T-helper 1 cell treated with Interleukin-12 subunit alpha and Interleukin-12 subunit beta and Interleukin-4 antibody, amounts not matched to agents 30 μg/mL and 1 μg/mL, for 36 hours (primary cell): ENCODE results near the gene TM4SF5.

ENCODE experiments used
- H3K27ac Mint-ChIP-seq: one replicate; pipeline ENCODE4 v1.8.0; 2021; ENCODE audit warnings: mild to moderate bottlenecking, mixed read lengths
- H3K27me3 Mint-ChIP-seq: one replicate; pipeline ENCODE4 v1.8.0; 2021; ENCODE audit warnings: low read depth, mixed read lengths
- H3K36me3 Mint-ChIP-seq: one replicate; pipeline ENCODE4 v1.8.0; 2021; ENCODE audit warnings: low read depth, mixed read lengths
- H3K4me1 Mint-ChIP-seq: one replicate; pipeline ENCODE4 v1.8.0; 2021; ENCODE audit warnings: low read depth, mixed read lengths
- H3K4me3 Mint-ChIP-seq: one replicate; pipeline ENCODE4 v1.8.0; 2021; ENCODE audit warnings: mild to moderate bottlenecking, moderate library complexity, mixed read lengths
- H3K9me3 Mint-ChIP-seq: one replicate; pipeline ENCODE4 v1.8.0; 2021; ENCODE audit warnings: mixed read lengths

Gene TM4SF5

GRCh38 chr17:4771519-4772234 lies at the start of gene TM4SF5:
Gene TM4SF5 (plus strand): TSS chr17:4771886. CDS start chr17:4771923, 37 bp downstream.
- peaks cover 15% of the 10 kb centered on the region for H3K4me1 Mint-ChIP-seq
- no peak within 1 kb of the TSS for H3K4me3 Mint-ChIP-seq
- peaks cover 22% of the 10 kb centered on the region for H3K27me3 Mint-ChIP-seq
- peak within 1 kb of the TSS; percentile 39 for H3K27ac Mint-ChIP-seq
- no peaks in the 10 kb centered on the region for H3K9me3 Mint-ChIP-seq
- H3K36me3 Mint-ChIP-seq = no peaks in the 10 kb centered on the region

DNA sequence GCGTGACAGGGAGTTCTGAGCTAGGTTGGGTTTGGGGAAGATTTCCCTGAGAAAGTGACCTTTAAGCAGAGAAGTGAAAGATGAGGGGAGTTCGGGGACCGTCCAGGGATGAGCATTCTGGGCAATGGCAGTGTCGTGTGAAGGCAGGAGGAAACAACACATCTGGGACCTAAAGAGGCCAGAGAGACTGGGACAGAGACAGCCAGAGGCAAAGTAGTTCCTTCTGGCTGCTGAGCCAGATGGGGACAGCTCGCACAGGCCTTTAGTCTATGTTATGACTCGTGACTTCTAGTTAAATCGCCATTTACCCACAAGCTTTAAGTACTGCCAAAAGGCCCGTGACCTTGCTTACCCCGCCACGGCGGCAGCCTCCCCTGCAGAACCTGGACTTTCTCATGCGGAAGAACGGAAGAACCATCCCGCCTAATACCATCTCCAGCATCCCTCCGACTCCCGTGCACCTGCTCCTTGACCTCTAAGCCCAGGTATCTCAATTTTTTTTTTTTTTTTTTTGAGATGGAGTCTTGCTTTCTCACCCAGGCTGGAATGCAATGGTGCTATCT lies 48.9 kb upstream of the TM4SF5 start:
- Mint-ChIP-seq H3K36me3 (peaks cover 29% of the 10 kb centered on the region), H3K27ac (no peak overlapping the region), H3K27me3 (no peaks in the 10 kb centered on the region), H3K4me3 (no peak overlapping the region), H3K4me1 (peaks cover 19% of the 10 kb centered on the region), H3K9me3 (no peaks in the 10 kb centered on the region)

DNA sequence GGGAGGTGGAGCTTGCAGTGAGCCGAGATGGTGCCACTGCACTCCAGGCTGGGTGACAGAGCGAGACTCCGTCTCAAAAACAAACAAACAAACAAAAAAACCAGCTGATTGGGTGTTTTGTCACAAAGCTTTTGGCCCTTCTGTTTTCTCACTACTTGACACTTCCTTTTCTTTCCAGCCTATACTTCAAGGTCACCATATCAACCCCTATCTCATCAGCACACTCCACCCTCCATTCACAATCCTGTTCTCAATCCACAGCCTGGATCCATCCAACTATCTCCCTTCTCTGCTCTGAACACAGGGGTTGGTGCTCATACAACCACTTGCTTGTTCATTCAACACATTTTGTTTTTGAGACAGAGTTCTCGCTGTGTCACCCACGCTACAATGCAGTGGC lies 47.0 kb upstream of the TM4SF5 start:
- Mint-ChIP-seq H3K36me3 (peaks cover 21% of the 10 kb centered on the region), H3K27me3 (no peaks in the 10 kb centered on the region), H3K4me1 (peaks cover 29% of the 10 kb centered on the region), H3K9me3 (no peaks in the 10 kb centered on the region), H3K4me3 (no peak overlapping the region), H3K27ac (no peak overlapping the region)

DNA sequence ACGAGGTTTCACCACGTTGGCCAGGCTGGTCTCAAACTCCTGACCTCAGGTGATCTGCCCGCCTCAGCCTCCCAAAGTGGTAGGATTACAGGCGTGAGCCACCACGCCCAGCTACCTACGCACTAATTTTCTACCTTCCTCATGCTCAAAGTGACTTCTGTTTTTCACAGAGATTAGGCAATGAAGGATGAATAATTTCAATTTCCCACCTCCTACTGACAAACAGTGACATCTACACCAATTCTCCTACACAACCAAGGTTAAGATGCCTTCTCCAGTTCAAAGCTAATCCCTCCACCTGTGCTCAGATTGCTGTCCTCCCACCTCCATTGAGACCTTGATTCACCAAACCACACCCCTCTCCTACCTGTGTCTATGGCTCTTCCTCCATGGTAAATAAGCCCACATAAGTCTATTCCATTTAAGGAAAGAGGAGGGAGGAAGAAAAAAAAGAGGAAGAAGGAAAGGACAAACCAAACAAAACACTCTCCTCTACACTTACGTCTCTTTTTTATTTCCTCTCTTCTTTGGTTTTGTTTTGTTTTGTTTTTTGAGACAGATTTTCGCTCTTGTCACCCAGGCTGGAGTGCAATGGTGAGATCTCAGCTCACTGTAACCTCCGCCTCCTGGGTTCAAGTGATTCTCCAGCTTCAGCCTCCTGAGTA lies 45.9 kb upstream of the TM4SF5 start:
- Mint-ChIP-seq H3K27me3 (no peaks in the 10 kb centered on the region), H3K36me3 (peaks cover 13% of the 10 kb centered on the region), H3K9me3 (no peaks in the 10 kb centered on the region), H3K27ac (peak overlapping the region; percentile 38), H3K4me1 (peaks cover 35% of the 10 kb centered on the region), H3K4me3 (no peak overlapping the region)

GRCh38 chr17:4728124-4728523 lies 43.6 kb upstream of the TM4SF5 start:
- no peaks in the 10 kb centered on the region for H3K27me3 Mint-ChIP-seq
- H3K9me3 Mint-ChIP-seq = no peaks in the 10 kb centered on the region
- H3K4me1 Mint-ChIP-seq = peaks cover 48% of the 10 kb centered on the region
- peak overlapping the region; percentile 60 for H3K4me3 Mint-ChIP-seq
- H3K27ac Mint-ChIP-seq = peak overlapping the region; percentile 91
- peaks cover 2% of the 10 kb centered on the region for H3K36me3 Mint-ChIP-seq

GRCh38 chr17:4733073-4733531 lies 38.6 kb upstream of the TM4SF5 start:
- H3K9me3 Mint-ChIP-seq = no peaks in the 10 kb centered on the region
- H3K36me3 Mint-ChIP-seq = peaks cover 9% of the 10 kb centered on the region
- H3K27me3 Mint-ChIP-seq = peaks cover 9% of the 10 kb centered on the region
- peak overlapping the region; percentile 4 for H3K27ac Mint-ChIP-seq
- peaks cover 44% of the 10 kb centered on the region for H3K4me1 Mint-ChIP-seq
- peak overlapping the region; percentile 12 for H3K4me3 Mint-ChIP-seq

GRCh38 chr17:4734857-4735475 lies 36.7 kb upstream of the TM4SF5 start:
- H3K9me3 Mint-ChIP-seq = no peaks in the 10 kb centered on the region
- H3K36me3 Mint-ChIP-seq = peaks cover 11% of the 10 kb centered on the region
- peaks cover 39% of the 10 kb centered on the region for H3K4me1 Mint-ChIP-seq
- H3K4me3 Mint-ChIP-seq = no peak overlapping the region
- no peak overlapping the region for H3K27ac Mint-ChIP-seq
- peaks cover 21% of the 10 kb centered on the region for H3K27me3 Mint-ChIP-seq

DNA sequence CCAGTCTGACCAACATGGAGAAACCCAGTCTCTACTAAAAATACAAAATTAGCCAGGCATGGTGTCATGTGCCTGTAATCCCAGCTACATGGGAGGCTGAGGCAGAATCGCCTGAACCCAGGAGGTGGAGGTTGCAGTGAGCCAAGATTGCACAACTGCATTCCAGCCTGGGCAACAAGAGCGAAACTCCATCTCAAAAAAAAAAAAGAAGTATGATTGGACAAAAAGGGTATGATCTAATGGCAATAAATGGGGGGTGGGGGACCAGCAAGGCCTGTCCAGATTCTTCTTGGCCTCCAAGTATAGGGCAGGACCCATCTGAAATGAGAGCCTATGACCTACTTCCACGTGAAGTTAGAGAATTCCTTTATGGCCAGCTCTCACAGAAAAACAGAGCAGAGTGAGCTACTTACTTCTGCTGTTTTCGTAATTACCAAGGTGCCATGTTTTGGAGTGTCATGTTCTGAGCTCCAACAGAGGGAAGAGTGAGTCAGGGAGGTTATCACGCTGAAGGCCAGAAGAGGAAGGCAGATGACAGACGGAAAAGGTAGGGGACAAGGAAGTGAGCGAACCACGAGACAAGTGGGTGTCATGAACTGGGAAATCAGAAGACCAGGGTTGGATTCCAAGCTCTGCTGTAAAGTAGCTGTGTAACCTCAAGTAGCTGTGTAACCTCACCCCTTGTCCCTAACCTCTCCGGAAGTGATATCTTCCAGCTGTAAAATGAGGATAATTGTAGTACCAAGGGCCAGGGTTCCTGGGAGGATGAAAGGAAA lies 35.6 kb upstream of the TM4SF5 start:
- H3K27ac Mint-ChIP-seq = no peak overlapping the region
- H3K9me3 Mint-ChIP-seq = no peaks in the 10 kb centered on the region
- no peak overlapping the region for H3K4me3 Mint-ChIP-seq
- H3K36me3 Mint-ChIP-seq = peaks cover 11% of the 10 kb centered on the region
- H3K4me1 Mint-ChIP-seq = peaks cover 38% of the 10 kb centered on the region
- peaks cover 30% of the 10 kb centered on the region for H3K27me3 Mint-ChIP-seq

GRCh38 chr17:4738136-4739121 lies 33.3 kb upstream of the TM4SF5 start:
- no peaks in the 10 kb centered on the region for H3K9me3 Mint-ChIP-seq
- H3K27me3 Mint-ChIP-seq = peaks cover 41% of the 10 kb centered on the region
- peak overlapping the region; percentile 52 for H3K27ac Mint-ChIP-seq
- peaks cover 9% of the 10 kb centered on the region for H3K36me3 Mint-ChIP-seq
- H3K4me1 Mint-ChIP-seq = peaks cover 25% of the 10 kb centered on the region
- peak overlapping the region; percentile 76 for H3K4me3 Mint-ChIP-seq

- H3K36me3 Mint-ChIP-seq = peaks cover 7% of the 10 kb centered on the region
- H3K27ac Mint-ChIP-seq = peak within 1 kb of the TSS; percentile 53
- peaks cover 41% of the 10 kb centered on the region for H3K27me3 Mint-ChIP-seq
- peak within 1 kb of the TSS; percentile 85 for H3K4me3 Mint-ChIP-seq
- H3K9me3 Mint-ChIP-seq = no peaks in the 10 kb centered on the region
- peaks cover 23% of the 10 kb centered on the region for H3K4me1 Mint-ChIP-seq
Observed at GRCh38 chr17:4739122-4740024, 32.3 kb upstream of the TM4SF5 start, which contains the start of the genes CXCL16 and ZMYND15. Gene CXCL16 (minus strand): TSS chr17:4739928. CDS start chr17:4739339, 589 bp downstream. Gene ZMYND15 (plus strand): TSS chr17:4739833. CDS start chr17:4740549, 716 bp downstream.

- H3K27me3 Mint-ChIP-seq = peaks cover 41% of the 10 kb centered on the region
- peak overlapping the region; percentile 85 for H3K4me3 Mint-ChIP-seq
- H3K4me1 Mint-ChIP-seq = peaks cover 23% of the 10 kb centered on the region
- H3K9me3 Mint-ChIP-seq = no peaks in the 10 kb centered on the region
- H3K27ac Mint-ChIP-seq = peak overlapping the region; percentile 53
- H3K36me3 Mint-ChIP-seq = peaks cover 6% of the 10 kb centered on the region
Observed at GRCh38 chr17:4740025-4740351, 31.7 kb upstream of the TM4SF5 start.

DNA sequence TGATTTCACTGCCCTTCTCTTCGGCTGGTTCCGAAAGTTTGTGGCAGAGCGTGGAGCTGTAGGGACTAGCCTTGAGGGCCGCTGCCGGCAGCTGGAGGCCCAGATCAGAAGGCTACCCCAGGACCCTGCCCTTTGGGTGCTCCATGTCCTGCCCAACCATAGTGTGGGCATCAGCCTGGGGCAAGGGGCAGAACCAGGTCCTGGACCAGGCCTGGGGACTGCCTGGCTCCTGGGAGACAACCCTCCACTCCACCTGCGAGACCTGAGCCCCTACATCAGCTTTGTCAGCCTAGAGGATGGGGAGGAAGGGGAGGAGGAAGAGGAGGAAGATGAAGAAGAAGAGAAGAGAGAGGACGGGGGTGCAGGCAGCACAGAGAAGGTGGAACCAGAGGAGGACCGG lies 31.1 kb upstream of the TM4SF5 start:
- H3K27ac Mint-ChIP-seq = peak overlapping the region; percentile 53
- H3K4me3 Mint-ChIP-seq = peak overlapping the region; percentile 85
- H3K9me3 Mint-ChIP-seq = no peaks in the 10 kb centered on the region
- peaks cover 26% of the 10 kb centered on the region for H3K4me1 Mint-ChIP-seq
- peaks cover 41% of the 10 kb centered on the region for H3K27me3 Mint-ChIP-seq
- peaks cover 6% of the 10 kb centered on the region for H3K36me3 Mint-ChIP-seq
